ENCODE results near the gene USHBP1.

Gene USHBP1

DNA sequence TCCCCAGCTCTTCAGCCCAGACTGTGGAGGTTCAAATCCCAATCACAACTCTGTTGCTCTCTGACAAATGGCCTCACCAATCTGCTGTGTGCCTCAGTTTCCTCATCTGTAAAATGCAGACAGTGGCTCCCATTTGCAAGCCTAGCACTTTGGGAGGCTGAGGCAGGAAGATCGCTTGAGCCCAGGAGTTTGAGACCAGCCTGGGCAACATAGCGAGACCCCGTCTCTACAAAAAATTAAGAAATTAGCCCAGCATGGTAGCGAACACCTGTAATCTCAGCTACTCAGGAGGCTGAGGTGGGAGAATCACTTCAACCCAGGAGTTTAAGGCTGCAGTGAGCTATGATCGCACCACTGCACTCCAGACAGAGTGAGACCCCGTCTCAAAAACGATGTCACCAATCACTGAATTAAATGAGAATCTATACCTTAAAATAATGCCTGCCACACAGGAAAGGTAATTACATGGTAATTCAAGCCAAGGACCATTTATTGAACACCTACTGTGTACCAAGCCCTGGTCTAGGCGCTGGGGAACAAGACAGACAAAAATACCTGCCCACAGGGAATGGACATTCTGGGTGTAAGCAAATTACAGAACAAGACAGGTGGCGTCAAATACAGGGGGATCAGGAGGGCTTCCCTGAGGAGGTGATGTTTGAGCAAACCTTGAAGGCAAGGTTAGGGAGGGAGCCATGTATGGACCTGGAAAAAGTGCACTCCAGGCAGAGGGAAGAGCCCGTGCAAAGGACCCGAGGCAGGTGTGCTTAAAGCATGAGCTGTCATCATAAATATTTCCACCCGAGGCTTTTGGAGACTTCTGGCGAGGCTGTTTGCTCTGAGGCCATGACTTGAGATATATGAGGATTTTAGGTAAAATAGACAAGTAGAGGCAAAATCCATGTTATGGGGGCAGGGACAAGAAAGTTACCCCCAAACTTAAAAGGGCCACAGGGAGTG is 26.5 kb downstream of the USHBP1 start:
- no peak for DNase-seq

DNA sequence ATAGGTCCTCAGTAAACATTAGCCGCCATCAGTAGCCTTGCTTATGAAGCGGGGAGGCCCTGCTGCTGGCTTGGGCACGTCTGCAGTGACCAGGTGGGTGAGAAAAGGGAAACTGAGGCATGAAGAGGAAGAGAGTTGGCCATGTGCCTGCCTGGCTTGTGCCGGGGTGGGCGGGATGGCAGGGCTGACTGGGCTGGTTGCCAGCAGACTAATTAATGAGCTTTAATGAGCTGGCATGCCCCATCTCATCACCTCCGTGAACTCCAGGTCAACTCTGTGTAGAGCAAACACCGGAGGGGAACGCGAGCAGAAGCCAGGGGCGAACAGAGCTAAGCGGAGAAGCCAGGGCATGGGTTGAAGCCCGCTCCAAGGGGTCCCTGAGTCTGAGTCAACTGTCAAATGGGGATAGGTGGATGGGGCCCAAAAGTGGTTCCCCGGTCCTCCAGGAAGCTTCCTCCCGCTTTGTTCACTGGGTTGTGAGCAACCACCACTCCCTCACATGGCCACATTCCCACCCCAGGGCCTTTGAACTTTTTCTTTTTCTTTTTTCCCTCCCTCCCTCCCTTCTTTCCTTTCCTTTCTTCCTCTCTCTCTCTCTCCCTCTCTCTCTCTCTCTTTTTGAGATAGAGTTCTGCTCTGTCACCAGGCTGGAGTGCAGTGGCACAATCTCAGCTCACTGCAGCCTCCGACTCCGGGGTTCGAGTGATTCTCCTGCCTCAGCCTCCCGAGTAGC is 27.6 kb downstream of the USHBP1 start:
- DNase-seq: no peak

DNA sequence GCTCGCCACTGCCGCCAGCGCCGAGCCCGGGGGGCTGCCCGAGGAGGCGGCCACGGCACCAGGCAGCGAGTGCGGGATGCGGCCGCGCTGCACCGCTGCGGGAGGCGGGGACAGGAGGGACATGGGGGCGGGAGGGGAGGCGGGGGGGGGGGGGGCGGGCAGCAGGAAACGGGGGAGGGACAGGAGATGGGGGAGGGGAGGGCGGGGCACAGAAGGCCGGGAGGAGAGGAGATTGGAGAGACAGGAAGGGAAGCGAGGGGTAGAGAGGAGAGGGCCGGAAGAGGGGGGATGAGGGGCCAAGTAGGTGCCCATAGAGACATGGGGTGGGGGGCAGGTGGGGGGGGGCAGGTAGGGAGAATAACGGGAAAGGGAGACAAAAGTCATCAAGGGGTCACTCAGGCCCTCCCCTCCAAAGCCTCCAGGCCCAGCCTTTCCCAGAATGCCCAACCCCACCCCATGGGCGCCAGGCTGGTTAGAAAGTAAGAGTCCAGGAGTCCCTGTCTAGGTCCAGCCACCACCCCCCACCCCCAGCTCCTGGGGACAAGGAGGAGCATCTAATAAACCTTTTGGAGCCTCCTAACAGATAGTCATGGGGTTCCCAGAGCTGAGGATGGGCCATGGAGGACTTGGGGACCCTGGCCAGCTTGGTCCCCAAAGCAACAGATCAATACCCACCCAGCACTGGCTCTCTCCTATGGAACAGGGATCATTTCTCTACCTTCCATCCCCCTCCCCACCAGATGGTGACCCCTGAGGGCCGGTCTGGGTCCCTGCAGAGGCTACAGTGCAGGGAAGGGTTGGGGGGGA is 28.4 kb downstream of the USHBP1 start:
- peak; percentile 39 for DNase-seq

DNA sequence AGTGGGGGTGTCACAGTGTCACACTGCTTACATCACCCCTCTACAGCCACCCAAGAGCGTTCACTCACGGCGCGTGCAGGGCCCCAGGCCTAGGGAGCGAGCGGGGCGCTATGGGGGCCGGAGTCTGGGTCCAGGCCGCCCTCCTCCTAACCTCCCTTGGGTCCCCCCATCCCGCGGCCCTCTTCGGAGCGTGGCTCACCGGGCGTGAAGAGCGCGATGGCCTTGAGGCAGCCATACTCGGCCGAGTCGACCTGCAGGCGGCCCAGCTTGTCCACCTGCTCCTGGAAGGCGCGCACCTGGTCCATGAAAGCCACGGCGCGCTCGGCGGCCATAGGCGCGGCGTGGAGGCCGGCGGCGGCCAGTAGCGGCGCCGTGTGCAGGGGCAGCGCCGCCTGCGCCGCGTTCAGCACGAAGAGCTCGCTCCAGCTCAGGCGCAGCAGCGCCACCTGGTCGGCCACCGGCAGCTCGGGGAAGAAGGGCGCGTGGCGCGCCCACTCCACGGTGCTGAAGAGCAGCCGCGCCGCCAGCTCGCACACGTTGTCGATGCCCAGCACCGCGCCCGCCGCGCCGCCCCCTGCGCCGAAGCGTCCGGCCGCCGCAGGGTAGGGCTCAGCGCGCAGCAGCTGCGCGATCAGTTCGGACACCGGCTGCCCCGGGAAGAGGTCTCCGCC is 29.1 kb downstream of the USHBP1 start:
- DNase-seq: peak; percentile 45

DNA sequence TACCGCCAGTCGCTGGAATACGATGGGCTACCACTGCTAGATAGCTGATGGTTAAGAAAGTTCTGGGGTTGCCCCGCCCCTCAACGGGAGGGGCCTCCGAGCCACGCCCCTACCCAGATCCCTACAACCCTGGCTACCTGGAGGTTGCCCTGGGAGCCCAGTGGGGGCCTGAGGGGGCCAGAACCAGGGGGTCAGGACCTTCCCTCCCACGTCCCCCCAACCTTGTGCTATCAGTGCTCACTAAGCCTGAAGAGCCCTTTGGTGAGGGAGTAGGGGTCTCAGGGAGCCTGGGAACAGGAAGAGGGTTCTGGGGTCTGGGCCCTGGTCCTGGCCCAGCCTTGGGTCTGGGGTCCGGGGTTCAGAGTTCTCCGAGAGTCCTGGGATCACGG is 29.6 kb downstream of the USHBP1 start:
- DNase-seq: peak; percentile 27

DNA sequence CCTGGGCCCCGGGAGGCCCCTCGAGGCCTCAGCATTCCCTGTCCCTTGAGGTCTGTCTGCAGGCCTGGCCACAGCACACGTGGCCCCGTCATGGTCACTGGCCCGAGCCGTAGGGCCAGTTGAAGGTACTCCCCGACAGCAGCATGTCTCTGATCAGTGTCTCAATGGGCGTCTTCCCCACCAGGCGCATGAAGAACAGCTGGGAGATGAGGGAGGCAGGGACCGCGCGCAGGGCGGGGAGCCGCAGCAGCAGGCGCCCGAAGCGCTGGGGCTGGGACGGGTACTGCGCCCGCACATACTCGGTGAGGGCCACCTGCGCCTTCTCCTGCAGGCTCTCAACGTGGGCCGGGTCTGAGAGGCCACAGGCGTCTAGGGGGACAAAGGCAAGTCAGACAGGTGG is 32.3 kb downstream of the USHBP1 start:
- no peak for DNase-seq

DNA sequence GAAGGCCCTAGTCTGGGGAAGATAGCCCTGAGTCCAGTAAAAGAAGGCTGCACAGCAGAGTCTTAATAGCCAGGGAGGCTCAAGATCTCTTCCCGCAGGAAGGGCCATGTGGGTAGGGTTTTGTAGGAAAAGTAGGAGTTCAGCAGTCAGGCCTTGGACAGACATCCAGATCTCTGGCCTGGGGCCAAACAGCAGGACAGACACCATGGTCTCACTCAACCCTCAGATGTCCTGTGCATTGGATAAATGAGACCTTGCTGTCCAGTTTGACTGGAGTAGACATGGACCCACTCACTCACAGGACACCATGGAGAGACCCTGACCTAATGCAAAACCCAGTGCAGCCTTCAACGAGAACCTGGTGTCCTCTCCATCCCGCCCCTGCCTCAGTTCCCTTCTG is 34.7 kb downstream of the USHBP1 start:
- no peak for DNase-seq

DNA sequence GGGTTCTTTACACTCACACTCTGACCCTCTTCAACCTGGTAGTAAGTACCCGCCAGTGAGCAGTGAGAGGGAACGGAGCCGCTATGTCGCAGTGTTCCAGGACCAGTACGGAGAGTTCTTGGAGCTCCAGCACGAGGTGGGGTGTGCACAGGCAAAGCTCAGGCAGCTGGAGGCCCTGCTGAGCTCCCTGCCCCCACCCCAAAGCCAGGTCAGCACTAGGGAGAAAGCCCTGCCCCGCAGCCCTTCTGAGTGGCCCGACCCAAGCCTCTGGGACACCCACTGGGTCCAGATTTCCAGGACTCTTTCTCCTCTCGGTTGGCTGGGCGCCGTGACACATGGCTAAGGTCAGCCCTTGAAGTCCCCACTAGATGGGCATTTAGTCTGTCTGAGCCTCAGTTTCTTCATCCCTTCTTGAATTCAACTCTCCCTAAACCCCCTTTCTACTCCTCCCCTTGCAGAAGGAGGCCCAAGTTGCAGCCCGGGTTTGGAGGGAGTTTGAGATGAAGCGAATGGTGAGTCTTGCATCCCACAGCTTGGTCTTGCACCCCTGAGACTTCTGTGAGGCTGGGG is 36.7 kb downstream of the USHBP1 start:
- no peak for DNase-seq

DNA sequence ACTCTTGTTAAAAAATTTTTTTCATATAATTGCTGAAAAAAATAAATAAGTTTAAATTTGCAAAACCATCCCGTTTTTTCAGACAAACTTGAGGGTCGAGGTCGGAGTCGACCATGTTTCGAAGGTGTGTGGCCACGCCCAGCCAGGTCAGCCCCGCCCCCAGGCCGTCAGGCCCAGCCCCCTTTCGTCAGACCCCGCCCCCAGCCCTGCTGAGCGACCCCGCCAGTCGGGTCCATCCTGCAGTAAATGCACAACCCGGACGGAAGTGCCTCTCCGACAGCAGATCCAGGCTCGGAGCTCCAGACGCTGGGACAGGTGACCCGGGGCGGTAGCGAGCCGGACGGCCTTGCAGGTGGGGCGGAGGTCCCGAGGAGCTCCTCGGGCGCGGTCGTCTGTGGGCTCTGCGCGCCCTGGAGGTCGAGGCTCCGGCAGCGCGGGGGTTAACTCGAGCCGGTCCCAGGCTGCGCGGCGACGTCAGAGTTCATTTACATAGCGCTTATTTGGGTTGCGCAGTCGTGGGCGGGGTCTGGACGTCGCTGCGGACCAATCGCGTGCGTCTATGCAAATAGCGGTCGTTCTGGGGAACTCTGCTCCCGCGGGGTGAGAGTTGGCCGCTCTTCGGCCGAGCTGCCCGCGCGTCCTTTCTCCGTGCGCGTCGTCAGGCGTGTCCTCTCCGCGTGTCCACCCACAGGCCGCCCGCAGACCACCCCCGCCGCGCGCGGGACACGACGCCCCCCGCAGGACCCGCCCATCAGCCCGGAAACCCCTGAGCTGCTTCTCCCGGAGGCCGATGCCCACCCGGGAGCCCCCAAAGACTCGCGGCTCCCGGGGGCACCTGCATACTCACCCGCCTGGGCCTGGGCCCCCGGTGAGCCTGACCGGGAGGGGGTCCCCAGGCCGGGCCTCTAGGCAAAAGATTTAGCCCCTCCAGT is 38.3 kb downstream of the USHBP1 start, which contains the start of gene OCEL1:
Gene OCEL1, plus strand, starts transcription at position 225 of the 932 bp plus-strand sequence. Its CDS starts 22 bp downstream, at position 247.
- DNase-seq: peak; percentile 97

DNA sequence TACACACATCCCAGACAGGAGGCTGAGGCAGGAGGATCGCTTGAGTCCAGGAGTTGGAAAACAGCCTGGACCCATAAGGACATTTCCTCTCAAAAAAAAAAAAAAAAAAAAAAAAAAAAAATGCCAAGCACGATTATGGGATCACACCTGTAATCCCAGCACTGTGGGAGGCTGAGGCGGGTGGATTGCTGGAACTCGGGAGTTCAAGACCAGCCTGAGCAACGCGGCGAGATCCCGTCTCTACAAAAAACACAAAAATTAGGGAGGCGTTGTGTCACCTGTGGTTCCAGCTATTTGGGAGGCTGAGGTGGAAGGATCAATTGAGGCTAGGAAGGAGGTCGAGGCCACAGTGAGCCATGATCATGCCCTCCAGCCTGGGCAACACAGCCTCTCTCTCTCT is 39.5 kb downstream of the USHBP1 start:
- DNase-seq: no peak

DNA sequence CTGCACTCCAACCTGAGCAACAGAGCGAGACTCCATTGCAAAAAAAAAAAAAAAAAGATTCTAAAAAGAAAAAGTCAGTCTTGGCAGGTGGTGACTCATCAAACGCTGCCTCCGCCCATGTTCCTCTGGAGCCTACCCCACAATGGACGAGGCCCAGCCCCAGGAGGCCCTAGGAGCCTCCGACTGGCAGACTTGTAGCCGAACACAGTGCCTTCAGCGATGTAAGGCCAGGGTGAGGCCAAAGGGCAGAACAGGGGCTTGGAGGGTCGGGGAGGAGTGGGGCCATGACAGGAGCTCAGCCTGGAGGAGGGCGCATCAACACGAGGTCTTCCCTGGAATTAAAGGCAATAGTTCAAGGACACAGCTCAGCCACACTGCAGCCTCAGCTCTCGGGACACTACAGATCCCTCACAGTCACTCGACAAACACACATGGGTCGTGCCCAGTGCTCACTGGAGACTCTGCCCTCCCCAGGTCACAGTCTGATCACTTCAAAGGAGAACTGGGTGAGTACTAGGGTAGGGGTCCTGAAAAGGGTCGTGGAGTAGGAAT is 44.3 kb downstream of the USHBP1 start:
- no peak for DNase-seq

DNA sequence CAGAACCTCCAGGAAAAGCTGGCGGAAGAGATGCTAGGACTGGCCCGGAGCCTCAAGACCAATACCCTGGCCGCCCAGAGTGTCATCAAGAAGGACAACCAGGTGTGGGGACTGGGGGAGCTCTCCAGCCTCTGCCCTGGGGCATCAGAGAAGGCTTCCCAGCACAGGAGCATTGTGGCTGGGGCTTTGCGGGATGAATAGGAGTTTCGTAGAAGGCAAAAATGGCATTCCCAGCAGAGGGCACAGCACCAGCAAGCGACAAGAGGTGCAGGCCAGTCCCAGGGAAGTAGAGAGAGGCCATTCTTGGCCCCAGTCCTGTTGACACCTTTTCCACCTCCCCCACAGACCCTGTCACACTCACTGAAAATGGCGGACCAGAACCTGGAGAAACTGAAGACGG is 45.3 kb downstream of the USHBP1 start:
- DNase-seq: no peak

DNA sequence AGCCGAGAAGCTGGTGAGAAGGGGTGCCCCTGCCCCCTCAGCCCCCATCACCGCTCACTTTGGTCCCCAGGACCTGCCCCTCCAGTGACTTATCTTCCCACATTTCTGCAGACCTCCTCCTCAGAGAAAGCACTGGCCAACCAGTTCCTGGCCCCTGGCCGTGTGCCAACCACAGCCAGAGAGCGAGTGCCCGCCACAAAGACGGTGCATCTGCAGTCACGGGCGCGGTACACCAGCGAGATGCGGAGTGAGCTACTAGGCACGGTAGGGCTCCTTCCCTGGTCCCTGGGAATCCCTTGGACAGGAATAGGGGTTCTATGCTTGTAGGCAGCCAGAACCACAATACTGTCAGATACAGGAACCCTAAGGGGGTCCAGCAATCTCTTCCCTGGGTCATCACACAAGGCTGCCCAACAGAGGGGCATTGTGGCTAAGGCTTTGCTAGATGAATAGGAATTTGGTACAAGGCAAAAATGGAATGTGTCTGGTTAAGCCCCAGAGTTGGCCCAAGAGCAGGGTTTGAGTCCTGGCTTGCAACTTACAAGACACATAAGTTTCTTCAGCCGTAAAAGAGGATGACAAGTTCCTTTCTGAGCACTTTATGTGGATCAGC is 48.4 kb downstream of the USHBP1 start:
- DNase-seq: no peak

DNA sequence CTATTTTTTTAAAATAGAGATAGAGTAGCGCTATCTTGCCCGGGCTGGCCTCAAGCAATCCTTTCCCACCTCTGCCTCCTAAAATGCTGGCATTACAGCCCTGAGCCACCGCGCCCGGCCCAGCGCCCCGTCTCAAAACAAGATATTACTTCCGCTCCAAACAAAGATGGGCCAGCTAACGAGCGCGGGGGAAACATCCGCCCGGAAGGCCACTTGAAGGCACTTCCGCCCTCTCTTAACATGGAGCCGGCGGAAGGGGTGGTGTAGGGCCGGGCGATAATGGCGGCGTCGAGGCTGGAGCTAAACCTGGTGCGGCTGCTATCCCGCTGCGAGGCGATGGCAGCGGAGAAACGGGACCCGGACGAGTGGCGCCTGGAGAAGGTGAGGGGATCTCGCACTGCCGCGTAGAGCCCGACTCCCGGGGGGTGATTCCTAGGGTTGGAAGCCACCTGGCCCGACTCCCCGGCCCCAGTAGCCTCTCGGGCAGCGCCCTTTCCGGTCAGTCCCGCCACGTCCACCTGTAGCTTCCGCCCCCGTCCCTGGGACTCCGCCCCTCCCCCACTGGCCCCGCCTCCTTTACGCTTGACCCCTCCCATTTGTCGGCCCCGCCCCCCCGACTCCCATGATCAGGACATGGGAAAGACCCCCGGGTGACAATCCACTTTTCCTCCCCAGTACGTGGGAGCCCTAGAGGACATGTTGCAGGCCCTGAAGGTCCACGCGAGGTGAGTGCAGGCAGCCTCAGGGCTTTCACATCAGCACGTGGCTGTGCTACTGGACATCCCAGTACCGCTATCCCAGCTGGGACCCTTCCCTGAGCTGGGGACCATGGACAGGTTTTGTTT is 49.2 kb downstream of the USHBP1 start, which contains the start of gene USE1:
Gene USE1, plus strand, starts transcription at position 231 of the 845 bp plus-strand sequence. Its CDS starts 49 bp downstream, at position 280.
- peak; percentile 88 for DNase-seq

DNA sequence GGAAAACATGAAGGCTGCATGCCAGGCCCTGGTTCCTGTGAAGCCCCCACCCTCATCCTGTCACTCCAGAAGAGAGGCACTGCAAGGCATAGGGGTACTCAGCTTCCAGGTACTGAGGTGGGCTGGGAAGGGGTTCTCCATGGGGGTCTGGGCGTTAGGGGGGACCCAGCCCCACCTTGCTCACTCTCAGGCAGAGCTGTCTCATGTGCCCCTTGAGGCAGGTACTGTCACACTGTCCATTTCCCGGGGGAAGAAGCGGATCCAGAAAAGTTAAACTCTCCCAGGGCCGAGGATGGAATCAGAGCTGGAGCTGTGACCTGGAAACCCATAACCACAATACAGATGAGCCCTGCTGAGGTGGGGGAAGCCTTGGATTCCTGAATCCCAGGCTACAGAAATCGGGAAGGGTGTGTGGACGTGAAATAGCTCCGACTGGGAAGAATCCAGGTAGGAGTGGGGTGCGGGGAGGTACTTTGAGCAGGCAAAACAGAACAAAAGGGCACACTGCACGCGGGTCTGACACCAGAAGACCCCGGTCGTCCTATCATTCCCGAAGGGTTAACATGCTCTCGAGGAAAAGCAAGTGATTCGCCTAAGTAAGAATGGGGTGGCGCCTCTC is 49.9 kb downstream of the USHBP1 start:
- DNase-seq: no peak

DNA sequence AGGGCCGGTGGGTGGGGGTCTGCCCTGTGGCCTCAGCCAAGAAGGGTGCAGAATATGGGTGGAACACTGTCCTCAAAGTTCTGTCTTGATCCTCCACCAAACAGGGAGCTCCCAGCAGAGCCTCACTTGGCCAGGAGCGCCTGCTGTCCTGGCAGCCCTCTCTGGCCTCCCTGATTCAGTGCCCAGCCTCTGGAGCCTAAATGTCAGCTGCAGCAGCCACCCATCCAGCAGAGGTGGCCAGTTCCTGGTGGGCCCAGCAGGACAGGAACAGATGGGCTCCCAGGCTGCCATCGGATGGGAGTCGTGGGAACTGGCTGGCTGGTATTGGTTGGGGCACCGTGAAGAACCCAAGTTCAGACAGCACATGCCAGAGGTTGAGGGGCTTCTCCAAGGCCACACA is 51.2 kb downstream of the USHBP1 start:
- DNase-seq: no peak

DNA sequence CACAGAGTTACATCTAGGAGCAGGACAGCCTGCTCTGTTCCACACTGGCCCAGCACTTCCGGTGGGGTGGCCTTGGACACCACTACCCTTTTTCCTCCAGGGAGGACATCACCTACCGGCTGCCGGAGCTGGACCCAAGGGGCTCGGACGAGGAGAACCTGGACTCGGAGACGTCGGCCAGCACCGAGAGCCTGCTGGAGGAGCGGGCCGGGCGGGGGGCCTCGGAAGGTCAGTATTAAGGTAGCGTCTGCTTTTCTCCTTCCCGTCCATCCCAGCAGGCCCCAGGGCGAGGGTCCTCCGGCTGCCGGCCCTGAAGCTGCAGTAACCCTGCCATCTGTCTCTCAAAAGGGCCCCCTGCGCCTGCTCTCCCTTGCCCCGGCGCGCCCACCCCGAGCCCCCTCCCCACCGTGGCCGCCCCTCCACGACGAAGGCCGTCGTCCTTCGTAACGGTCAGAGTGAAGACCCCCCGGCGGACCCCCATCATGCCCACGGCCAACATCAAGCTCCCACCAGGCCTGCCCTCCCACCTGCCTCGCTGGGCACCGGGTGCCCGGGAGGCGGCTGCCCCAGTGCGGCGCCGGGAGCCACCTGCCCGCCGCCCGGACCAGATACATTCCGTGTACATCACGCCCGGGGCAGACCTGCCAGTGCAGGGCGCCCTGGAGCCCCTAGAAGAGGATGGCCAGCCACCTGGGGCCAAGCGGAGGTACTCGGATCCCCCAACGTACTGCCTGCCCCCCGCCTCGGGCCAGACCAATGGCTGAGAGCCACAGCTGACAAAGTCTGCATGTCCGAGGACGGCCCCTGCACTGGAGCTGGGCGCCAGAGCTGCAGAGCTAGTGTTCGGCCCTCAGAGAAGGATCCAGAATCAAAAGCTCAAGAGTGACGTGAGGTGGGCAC is 52.7 kb downstream of the USHBP1 start:
- no peak for DNase-seq

DNA sequence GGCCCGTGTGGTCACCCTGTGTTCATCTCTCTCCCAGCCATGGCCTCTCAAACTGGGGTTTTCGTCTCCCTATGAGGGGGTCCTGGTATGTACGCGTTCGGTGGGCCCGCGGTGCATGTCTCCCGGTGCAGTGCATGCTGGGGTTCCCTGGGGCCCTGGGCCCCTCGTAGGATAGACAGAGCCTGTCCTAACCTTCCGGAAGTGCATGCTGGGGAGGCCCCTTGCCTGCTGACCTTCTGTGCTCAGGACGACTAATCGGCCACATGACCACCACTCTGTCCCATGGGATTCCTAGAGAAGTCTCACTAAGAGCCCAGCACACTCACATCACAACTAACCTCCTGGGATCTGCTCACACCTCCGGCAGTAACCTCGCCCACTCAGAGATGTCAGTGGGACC is 54.2 kb downstream of the USHBP1 start:
- DNase-seq: no peak
